ENCODE results near the gene ZNF143. TPM values are rescaled to one million over a fixed set of nuclear protein-coding genes. Genes with fewer than 3 reads are reported as not detected.

The ZNF143 gene
- total and polyA plus RNA-seq, 2 of the 4 experiments (the other 2 are of a cell fraction) = 23.8 to 49.6 TPM

DNA sequence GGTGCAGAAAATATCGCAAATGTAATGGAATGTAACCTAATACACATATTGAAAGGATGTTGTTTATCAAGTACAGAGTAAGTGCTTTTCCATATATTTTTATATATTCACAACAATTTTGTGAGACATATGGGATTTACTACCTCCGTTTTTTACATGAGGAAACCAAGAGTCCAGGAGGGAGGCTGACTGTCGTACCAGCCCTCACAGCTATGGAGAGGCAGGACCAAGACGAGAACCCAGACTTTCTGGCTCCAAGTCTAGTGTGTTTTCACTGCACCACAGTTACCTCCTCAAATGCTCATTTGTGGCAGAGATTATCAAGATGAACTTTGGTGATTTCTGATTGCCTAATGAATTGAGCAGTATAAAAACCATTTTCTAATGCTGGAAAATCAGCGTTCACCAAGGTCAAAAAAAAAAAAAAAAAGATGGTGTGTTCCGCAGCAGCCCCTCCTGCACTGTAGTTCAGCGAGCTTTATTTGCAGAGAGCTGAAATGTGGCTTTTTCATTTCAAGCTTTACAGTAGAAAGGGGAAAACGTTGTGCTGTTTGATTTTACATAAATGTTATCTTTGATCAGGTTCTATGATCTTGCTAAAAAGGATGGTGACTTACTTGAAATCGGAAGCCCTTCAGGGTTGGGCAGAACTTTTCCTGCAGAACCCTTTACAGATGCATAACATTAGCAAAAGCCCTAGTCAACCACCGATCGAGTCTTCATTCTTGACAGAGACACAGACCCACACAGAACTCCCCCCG lies 67.9 kb downstream of the ZNF143 start:
- CTCF ChIA-PET = interaction anchor here (0.6 to 0.7 kb wide), 2 partner anchors 39 to 218 kb away, joined by 3 read pairs; no protein-coding TSS in a partner anchor
- H3K9me1 ChIP-seq (ENCODE audit: insufficient read depth, low read length) = peaks cover 3% of the 10 kb centered on the region

More for the DNA sequence above, 67.9 kb downstream of the ZNF143 start:
- Histone ChIP-seq H3K4ac (ENCODE audit: low read depth, low read length) (no peak overlapping the region), H2BK20ac (ENCODE audit: low read depth, low read length) (no peak overlapping the region), H3K27me3 (ENCODE audit: control insufficient read depth, insufficient read depth, low read length) (no peaks in the 10 kb centered on the region), H2AFZ (replicated peaks; ENCODE audit: low read length, poor library complexity) (no peak overlapping the region), H3K23ac (ENCODE audit: low read depth, low read length) (no peak overlapping the region), H2BK5ac (ENCODE audit: low read depth, low read length, poor library complexity, severe bottlenecking) (no peak overlapping the region), H2BK15ac (ENCODE audit: low read depth, low read length) (0 out of 3 replicates have a peak overlapping the region, but pooled peaks have one; percentile 44), H4K5ac (ENCODE audit: low read depth, low read length) (no peak overlapping the region), H3K14ac (replicated peaks; ENCODE audit: low read depth, low read length) (no peak overlapping the region), H2BK120ac (ENCODE audit: low read depth, low read length) (no peak overlapping the region), H3K18ac (ENCODE audit: low read depth, low read length) (no peak overlapping the region), H3K4me3 (ENCODE audit: insufficient read depth, low read depth, low read length) (no peak overlapping the region), H3K9me3 (ENCODE audit: control insufficient read depth, insufficient read depth, low read length) (no peaks in the 10 kb centered on the region), H4K8ac (ENCODE audit: low read depth in 2 of 2, low read length in 2 of 2) (no peak overlapping the region), H3K9ac (ENCODE audit: low read depth, low read length) (no peak overlapping the region), H3K4me1 (ENCODE audit: control insufficient read depth, insufficient read depth, low read length) (peaks cover 11% of the 10 kb centered on the region), H2AK5ac (ENCODE audit: low read depth, low read length) (no peak overlapping the region; the same call in 1 of the 2 replicates), H3K79me1 (ENCODE audit: low read depth in 1 of 2, low read length in 2 of 2) (peaks cover 0 to 7% of the 10 kb centered on the region in 2 experiments; a peak in 3 of 4 replicates), H3K36me3 (ENCODE audit: control insufficient read depth, insufficient read depth, low read length) (peaks cover 2% of the 10 kb centered on the region; the same call in 1 of the 2 replicates), H4K20me1 (ENCODE audit: insufficient read depth, low read length) (no peaks in the 10 kb centered on the region), H3K27ac (ENCODE audit: insufficient read depth, low read length) (no peak overlapping the region), H3K56ac (ENCODE audit: extremely low read depth, insufficient read depth, low read length) (no peak overlapping the region), H3K4me2 (ENCODE audit: low read depth, low read length) (no peak overlapping the region), H2AK9ac (replicated peaks; ENCODE audit: low read depth, low read length, poor library complexity) (no peak overlapping the region), H4K91ac (ENCODE audit: insufficient read depth, low read depth, low read length) (no peak overlapping the region)
- dilution Hi-C loops (cut with HindIII; ENCODE audit: low sequenced_read_pairs, unreplicated experiment) = no loop called here
- POLR2A ChIA-PET (ENCODE audit: unreplicated experiment) = interaction anchor here (0.6 kb wide), 1 partner anchor 781 kb away, joined by 3 read pairs; no protein-coding TSS in a partner anchor
- in situ Hi-C loops (cut with MboI; ENCODE audit: low sequenced_read_pairs) = no loop called here
- DNase-seq = no peak
- WGBS, 2 experiments (ENCODE audit: extremely low coverage in 2 of 2, insufficient read length in 1 of 2) = 60% methylated on average over 2 of the region's 12 CpGs; no CpG with 5 or more reads in 1 of the 2 experiments
- intact Hi-C loops (cut with micrococcal nuclease) = no loop called here
- ATAC-seq (ENCODE audit: low read depth) = no peak
- no TSS peak for BruUV-seq (replicated peaks)
- no peak for TF ChIP-seq MXI1 (IDR thresholded peaks at IDR 0.05; ENCODE audit: borderline replicate concordance, low read depth, low read length)
- TF ChIP-seq MAFK (IDR thresholded peaks at IDR 0.05; ENCODE audit: low read depth, low read length) = no peak
- no peak for TF ChIP-seq RCOR1 (IDR thresholded peaks at IDR 0.05; ENCODE audit: insufficient replicate concordance, low read length)
- TF ChIP-seq FOS (IDR thresholded peaks at IDR 0.05; ENCODE audit: low read depth, low read length) = no peak
- TF ChIP-seq, protein P1, sequence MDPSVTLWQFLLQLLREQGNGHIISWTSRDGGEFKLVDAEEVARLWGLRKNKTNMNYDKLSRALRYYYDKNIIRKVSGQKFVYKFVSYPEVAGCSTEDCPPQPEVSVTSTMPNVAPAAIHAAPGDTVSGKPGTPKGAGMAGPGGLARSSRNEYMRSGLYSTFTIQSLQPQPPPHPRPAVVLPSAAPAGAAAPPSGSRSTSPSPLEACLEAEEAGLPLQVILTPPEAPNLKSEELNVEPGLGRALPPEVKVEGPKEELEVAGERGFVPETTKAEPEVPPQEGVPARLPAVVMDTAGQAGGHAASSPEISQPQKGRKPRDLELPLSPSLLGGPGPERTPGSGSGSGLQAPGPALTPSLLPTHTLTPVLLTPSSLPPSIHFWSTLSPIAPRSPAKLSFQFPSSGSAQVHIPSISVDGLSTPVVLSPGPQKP (IDR thresholded peaks at IDR 0.05; ENCODE audit: borderline replicate concordance, low read depth, low read length) = no peak
- TF ChIP-seq SMC3 (IDR thresholded peaks at IDR 0.05; ENCODE audit: low read depth, low read length) = no peak
- TF ChIP-seq NFE2L2 (IDR thresholded peaks at IDR 0.05; ENCODE audit: low read depth, low read length) = no peak
- no peak for TF ChIP-seq RAD21 (IDR thresholded peaks at IDR 0.05; ENCODE audit: low read length)
- TF ChIP-seq POLR2A (IDR thresholded peaks at IDR 0.05; ENCODE audit: low read depth, low read length) = no peak
- TF ChIP-seq RFX5 (IDR thresholded peaks at IDR 0.05; ENCODE audit: low read depth, low read length) = no peak
- TF ChIP-seq, protein P2, sequence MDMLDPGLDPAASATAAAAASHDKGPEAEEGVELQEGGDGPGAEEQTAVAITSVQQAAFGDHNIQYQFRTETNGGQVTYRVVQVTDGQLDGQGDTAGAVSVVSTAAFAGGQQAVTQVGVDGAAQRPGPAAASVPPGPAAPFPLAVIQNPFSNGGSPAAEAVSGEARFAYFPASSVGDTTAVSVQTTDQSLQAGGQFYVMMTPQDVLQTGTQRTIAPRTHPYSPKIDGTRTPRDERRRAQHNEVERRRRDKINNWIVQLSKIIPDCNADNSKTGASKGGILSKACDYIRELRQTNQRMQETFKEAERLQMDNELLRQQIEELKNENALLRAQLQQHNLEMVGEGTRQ (IDR thresholded peaks at IDR 0.05; ENCODE audit: low read depth, low read length) = no peak
- TF ChIP-seq CEBPB (IDR thresholded peaks at IDR 0.05; ENCODE audit: low read depth, low read length) = no peak
- TF ChIP-seq BHLHE40 (IDR thresholded peaks at IDR 0.05; ENCODE audit: low read depth, low read length) = no peak
